Measurements from ENCODE around the gene TPRN. TPM values are rescaled to one million over a fixed set of nuclear protein-coding genes. Genes with fewer than 3 reads are reported as not detected.

TPRN gene
- total and polyA plus RNA-seq, 2 experiments from 2014 or later = 6.4 to 29.2 TPM

GRCh38 chr9:137186385-137186784 lies 14.2 kb downstream of the TPRN start (continued):
- no peak for TF ChIP-seq ETS1 (IDR thresholded peaks at IDR 0.05)
- no peak for TF ChIP-seq STAT1 (IDR thresholded peaks at IDR 0.05; ENCODE audit: unreplicated experiment)
- no peak for TF ChIP-seq EZH2 (IDR thresholded peaks at IDR 0.05; ENCODE audit: low read depth, unreplicated experiment)
- no peak for TF ChIP-seq POLR2AphosphoS5 (IDR thresholded peaks at IDR 0.05; ENCODE audit: low read depth)

GRCh38 chr9:137185921-137186320 lies 14.6 kb downstream of the TPRN start:
- no peaks in the 10 kb centered on the region for H3K9me2 ChIP-seq (ENCODE audit: insufficient read depth)
- H3K36me3 Mint-ChIP-seq (ENCODE audit: low read depth) = peaks cover 26% of the 10 kb centered on the region
- ATAC-seq = no peak
- H3F3A ChIP-seq (replicated peaks; ENCODE audit: low read depth) = 0 out of 2 replicates have a peak, but pooled peaks cover 4% of the 10 kb centered on the region
- H3K27ac ChIP-seq (ENCODE audit: low read depth) = no peak overlapping the region
- DNase-seq (ENCODE audit: low spot score) = no peak
- no peak overlapping the region for H3K4me3 ChIP-seq
- no peak overlapping the region; the same call in 2 of the 3 replicates for H3K4me3 Mint-ChIP-seq
- no peaks in the 10 kb centered on the region for H3K36me3 ChIP-seq (ENCODE audit: insufficient read depth)
- H2AFZ ChIP-seq = no peak overlapping the region
- H3K27me3 Mint-ChIP-seq (ENCODE audit: insufficient read depth, low read depth, poor library complexity) = peaks cover 13% of the 10 kb centered on the region
- H3K4me1 Mint-ChIP-seq = peaks cover 9% of the 10 kb centered on the region
- no peak overlapping the region for H3K27ac Mint-ChIP-seq
- H4K20me1 ChIP-seq (replicated peaks; ENCODE audit: insufficient read depth) = 0 out of 2 replicates have a peak, but pooled peaks cover 5% of the 10 kb centered on the region
- peaks cover 13% of the 10 kb centered on the region for H3K4me1 ChIP-seq (ENCODE audit: insufficient read depth)
- no peaks in the 10 kb centered on the region for H3K27me3 ChIP-seq (ENCODE audit: insufficient read depth)
- no peak overlapping the region for H3K4me2 ChIP-seq
- no peaks in the 10 kb centered on the region for H3K9me3 Mint-ChIP-seq
- peaks cover 25% of the 10 kb centered on the region for H3K79me2 ChIP-seq (replicated peaks; ENCODE audit: insufficient read depth)
- TF ChIP-seq EZH2phosphoT487 (IDR thresholded peaks at IDR 0.05; ENCODE audit: unreplicated experiment) (no peak), ETS1 (IDR thresholded peaks at IDR 0.05) (no peak), STAT1 (IDR thresholded peaks at IDR 0.05; ENCODE audit: unreplicated experiment) (no peak), ZNF462 (CRISPR knock-in tag; IDR thresholded peaks at IDR 0.05) (no peak), CREB1 (CRISPR knock-in tag; IDR thresholded peaks at IDR 0.05; ENCODE audit: low read depth) (no peak), ZNF331 (CRISPR knock-in tag; IDR thresholded peaks at IDR 0.05; ENCODE audit: low read depth) (no peak), POLR2AphosphoS5 (IDR thresholded peaks at IDR 0.05; ENCODE audit: low read depth) (no peak), NANOG (IDR thresholded peaks at IDR 0.05; ENCODE audit: borderline replicate concordance) (no peak), EZH2 (IDR thresholded peaks at IDR 0.05; ENCODE audit: low read depth, unreplicated experiment) (no peak), REST (IDR thresholded peaks at IDR 0.05; ENCODE audit: unreplicated experiment) (no peak), JUNB (IDR thresholded peaks at IDR 0.05; ENCODE audit: unreplicated experiment) (no peak), ZNF114 (CRISPR knock-in tag; IDR thresholded peaks at IDR 0.05) (no peak)

Data from GM23338 (cell line).